HepG2 (cell line): Measurements from ENCODE around the gene HINFP. TPM values are rescaled to one million over a fixed set of nuclear protein-coding genes. Genes with fewer than 3 reads are reported as not detected.

Experiments
- HNF4A ChIP-seq: sonication (generic); formaldehyde crosslinking; IDR thresholded peaks from 2 replicates; pipeline ENCODE4 v1.4.0; 2020; ENCODE audit warnings: missing genetic modification reagents
- JARID2 ChIP-seq: sonication (generic); formaldehyde crosslinking; IDR thresholded peaks from 2 replicates; pipeline ENCODE4 v1.8.1; 2023; ENCODE audit warnings: missing genetic modification reagents, inconsistent platforms; ENCODE audit not compliant: insufficient replicate concordance
- KAT8 ChIP-seq: IDR thresholded peaks from 2 replicates; pipeline ENCODE4 v1.6.1; 2016; ENCODE audit warnings: missing genetic modification reagents, missing compliant biosample characterization
- MBD4 ChIP-seq: IDR thresholded peaks from 2 replicates; pipeline ENCODE4 v1.6.1; 2012; ENCODE audit warnings: low read length, inconsistent platforms, borderline replicate concordance
- MTA3 ChIP-seq: sonication (generic); formaldehyde crosslinking; IDR thresholded peaks from 2 replicates; pipeline ENCODE4 v1.4.0; 2020; ENCODE audit warnings: missing genetic modification reagents
- NR2F2 ChIP-seq: IDR thresholded peaks from 2 replicates; pipeline ENCODE4 v1.6.1; 2012; ENCODE audit warnings: low read depth, inconsistent platforms, borderline replicate concordance
- RNF2 ChIP-seq: fragments of 450-650 bp; conservative IDR thresholded peaks from 2 replicates; pipeline ENCODE4 v1.6.1; 2016; ENCODE audit warnings: low read depth
- RORA ChIP-seq: sonication (generic); formaldehyde crosslinking; IDR thresholded peaks from 2 replicates; pipeline ENCODE4 v1.5.0; 2020; ENCODE audit warnings: mild to moderate bottlenecking, missing genetic modification reagents, moderate library complexity
- SMAD3 ChIP-seq: sonication (generic); formaldehyde crosslinking; IDR thresholded peaks from 2 replicates; pipeline ENCODE4 v1.4.0; 2020; ENCODE audit warnings: missing genetic modification reagents
- SNRNP70 ChIP-seq: fragments of 200-400 bp; formaldehyde crosslinking; IDR thresholded peaks from 2 replicates; pipeline ENCODE4 v1.6.1; 2017; ENCODE audit warnings: mild to moderate bottlenecking, low read depth, low read length, moderate library complexity
- TBX3 ChIP-seq: fragments of 450-650 bp; IDR thresholded peaks from 2 replicates; pipeline ENCODE4 v1.6.1; 2017; ENCODE audit warnings: antibody characterized with exemption, mild to moderate bottlenecking, inconsistent platforms, borderline replicate concordance
- ZC3H13 ChIP-seq: sonication (generic); formaldehyde crosslinking; IDR thresholded peaks from 2 replicates; pipeline ENCODE4 v1.8.1; 2023; ENCODE audit warnings: mild to moderate bottlenecking, missing genetic modification reagents, moderate library complexity
- ZNF468 ChIP-seq: sonication (generic); formaldehyde crosslinking; IDR thresholded peaks from 2 replicates; pipeline ENCODE4 v1.8.0; 2022; ENCODE audit warnings: mild to moderate bottlenecking, moderate library complexity, missing genetic modification reagents
- ZSCAN25 ChIP-seq: sonication (generic); formaldehyde crosslinking; IDR thresholded peaks from 2 replicates; pipeline ENCODE4 v1.8.0; 2022; ENCODE audit warnings: mild to moderate bottlenecking, missing genetic modification reagents
- polyA plus RNA-seq, 8 experiments: library from polyadenylated mRNA; depleted of rRNA in 3 of 8; stranded (reverse) in 7 of 8; unstranded in 1 of 8; fragments of >200 nt; fragmentation: Illumina TruSeq in 4 of 8; extraction: Trizol in 4 of 8; gene quantifications; 2 replicates each; pipeline versions ENCODE4 v1.2.1 to v1.2.3, GENCODE V29; 2011 to 2016; ENCODE audit warnings: low read depth in 4 of 8, missing spikeins in 1 of 8, mixed read lengths in 1 of 8; ENCODE audit not compliant: insufficient read depth in 1 of 8
- total RNA-seq, 5 experiments: library from RNA; depleted of rRNA; stranded (reverse); fragments of >200 nt; fragmentation: Illumina TruSeq; extraction: Trizol; gene quantifications; 2 replicates each; pipeline ENCODE4 v1.2.3, GENCODE V29; 2016; ENCODE audit warnings: low read depth in 1 of 5
- TF ChIP-seq, protein P1 (sequence below): sonication (generic); formaldehyde crosslinking; IDR thresholded peaks from 2 replicates; pipeline ENCODE4 v1.9.0; 2021; ENCODE audit warnings: missing genetic modification reagents, borderline replicate concordance
- TF ChIP-seq, protein P2 (sequence below): sonication (generic); formaldehyde crosslinking; IDR thresholded peaks from 2 replicates; pipeline ENCODE4 v1.4.0; 2020; ENCODE audit warnings: missing genetic modification reagents, borderline replicate concordance
- TF ChIP-seq, protein P3 (sequence below): sonication (generic); formaldehyde crosslinking; IDR thresholded peaks from 2 replicates; pipeline ENCODE4 v1.5.1; 2020; ENCODE audit warnings: mild to moderate bottlenecking, moderate library complexity, missing genetic modification reagents
- TF ChIP-seq, protein P4 (sequence below): sonication (generic); formaldehyde crosslinking; IDR thresholded peaks from 2 replicates; pipeline ENCODE4 v1.4.0; 2020; ENCODE audit warnings: missing genetic modification reagents, borderline replicate concordance
- TF ChIP-seq, protein P5 (sequence below): sonication (generic); formaldehyde crosslinking; IDR thresholded peaks from 2 replicates; pipeline ENCODE4 v1.4.0; 2020; ENCODE audit warnings: mild to moderate bottlenecking, missing genetic modification reagents

HINFP gene
- total and polyA plus RNA-seq, 2 of the 13 experiments (the other 11 are each of a cell fraction or from before 2014, with no cell fraction given) = 15.1 to 21.4 TPM

DNA sequence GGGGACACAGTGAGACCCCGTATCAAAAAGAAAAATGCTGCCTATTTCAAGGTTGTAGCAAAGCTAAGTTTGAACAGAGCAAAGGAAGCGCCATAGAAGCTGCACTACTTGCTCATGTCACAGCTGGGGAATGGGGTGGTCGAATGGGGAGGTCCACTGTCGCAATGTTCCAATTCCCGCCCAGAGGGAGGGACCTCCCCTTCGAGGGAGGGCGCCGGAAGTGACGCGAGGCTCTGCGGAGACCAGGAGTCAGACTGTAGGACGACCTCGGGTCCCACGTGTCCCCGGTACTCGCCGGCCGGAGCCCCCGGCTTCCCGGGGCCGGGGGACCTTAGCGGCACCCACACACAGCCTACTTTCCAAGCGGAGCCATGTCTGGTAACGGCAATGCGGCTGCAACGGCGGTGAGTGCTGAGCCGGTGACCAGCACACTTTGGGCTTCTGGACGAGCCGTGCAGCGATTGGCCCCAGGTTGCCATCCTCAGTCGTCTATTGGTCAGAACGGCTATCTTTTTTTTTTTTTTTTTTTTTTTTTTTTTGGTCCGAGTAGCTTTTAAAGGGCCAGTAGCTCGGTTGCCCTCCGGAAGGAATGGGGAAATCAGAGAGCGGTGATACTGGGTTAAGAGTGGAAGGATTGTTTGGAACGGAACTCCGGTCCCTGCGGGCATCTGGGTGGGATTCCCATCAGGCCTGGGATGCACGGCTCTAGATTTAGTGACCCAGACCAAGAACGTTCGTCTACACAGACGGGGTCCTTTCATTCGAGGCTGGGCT lies 36.5 kb upstream of the HINFP start, which contains the start of gene HMBS (continued):
- peak; percentile 33; the same call in 1 of the 2 replicates for TF ChIP-seq NR2F2
- no peak for TF ChIP-seq MBD4
- no peak for TF ChIP-seq HNF4A (CRISPR knock-in tag)
- TF ChIP-seq, protein P1, sequence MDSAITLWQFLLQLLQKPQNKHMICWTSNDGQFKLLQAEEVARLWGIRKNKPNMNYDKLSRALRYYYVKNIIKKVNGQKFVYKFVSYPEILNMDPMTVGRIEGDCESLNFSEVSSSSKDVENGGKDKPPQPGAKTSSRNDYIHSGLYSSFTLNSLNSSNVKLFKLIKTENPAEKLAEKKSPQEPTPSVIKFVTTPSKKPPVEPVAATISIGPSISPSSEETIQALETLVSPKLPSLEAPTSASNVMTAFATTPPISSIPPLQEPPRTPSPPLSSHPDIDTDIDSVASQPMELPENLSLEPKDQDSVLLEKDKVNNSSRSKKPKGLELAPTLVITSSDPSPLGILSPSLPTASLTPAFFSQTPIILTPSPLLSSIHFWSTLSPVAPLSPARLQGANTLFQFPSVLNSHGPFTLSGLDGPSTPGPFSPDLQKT = no peak
- TF ChIP-seq SMAD3 = peak; percentile 54
- peak; percentile 83; the same call in 1 of the 2 replicates for TF ChIP-seq ZC3H13 (CRISPR knock-in tag)
- no peak for TF ChIP-seq TBX3
- TF ChIP-seq, protein P2, sequence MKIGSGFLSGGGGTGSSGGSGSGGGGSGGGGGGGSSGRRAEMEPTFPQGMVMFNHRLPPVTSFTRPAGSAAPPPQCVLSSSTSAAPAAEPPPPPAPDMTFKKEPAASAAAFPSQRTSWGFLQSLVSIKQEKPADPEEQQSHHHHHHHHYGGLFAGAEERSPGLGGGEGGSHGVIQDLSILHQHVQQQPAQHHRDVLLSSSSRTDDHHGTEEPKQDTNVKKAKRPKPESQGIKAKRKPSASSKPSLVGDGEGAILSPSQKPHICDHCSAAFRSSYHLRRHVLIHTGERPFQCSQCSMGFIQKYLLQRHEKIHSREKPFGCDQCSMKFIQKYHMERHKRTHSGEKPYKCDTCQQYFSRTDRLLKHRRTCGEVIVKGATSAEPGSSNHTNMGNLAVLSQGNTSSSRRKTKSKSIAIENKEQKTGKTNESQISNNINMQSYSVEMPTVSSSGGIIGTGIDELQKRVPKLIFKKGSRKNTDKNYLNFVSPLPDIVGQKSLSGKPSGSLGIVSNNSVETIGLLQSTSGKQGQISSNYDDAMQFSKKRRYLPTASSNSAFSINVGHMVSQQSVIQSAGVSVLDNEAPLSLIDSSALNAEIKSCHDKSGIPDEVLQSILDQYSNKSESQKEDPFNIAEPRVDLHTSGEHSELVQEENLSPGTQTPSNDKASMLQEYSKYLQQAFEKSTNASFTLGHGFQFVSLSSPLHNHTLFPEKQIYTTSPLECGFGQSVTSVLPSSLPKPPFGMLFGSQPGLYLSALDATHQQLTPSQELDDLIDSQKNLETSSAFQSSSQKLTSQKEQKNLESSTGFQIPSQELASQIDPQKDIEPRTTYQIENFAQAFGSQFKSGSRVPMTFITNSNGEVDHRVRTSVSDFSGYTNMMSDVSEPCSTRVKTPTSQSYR (CRISPR knock-in tag) = peak; percentile 38; the same call in 1 of the 2 replicates
- 0 out of 2 replicates have a peak, but pooled peaks have one; percentile 33 for TF ChIP-seq RNF2
- no peak for TF ChIP-seq ZSCAN25 (CRISPR knock-in tag)
- no peak for TF ChIP-seq JARID2 (CRISPR knock-in tag)
- TF ChIP-seq, protein P3, sequence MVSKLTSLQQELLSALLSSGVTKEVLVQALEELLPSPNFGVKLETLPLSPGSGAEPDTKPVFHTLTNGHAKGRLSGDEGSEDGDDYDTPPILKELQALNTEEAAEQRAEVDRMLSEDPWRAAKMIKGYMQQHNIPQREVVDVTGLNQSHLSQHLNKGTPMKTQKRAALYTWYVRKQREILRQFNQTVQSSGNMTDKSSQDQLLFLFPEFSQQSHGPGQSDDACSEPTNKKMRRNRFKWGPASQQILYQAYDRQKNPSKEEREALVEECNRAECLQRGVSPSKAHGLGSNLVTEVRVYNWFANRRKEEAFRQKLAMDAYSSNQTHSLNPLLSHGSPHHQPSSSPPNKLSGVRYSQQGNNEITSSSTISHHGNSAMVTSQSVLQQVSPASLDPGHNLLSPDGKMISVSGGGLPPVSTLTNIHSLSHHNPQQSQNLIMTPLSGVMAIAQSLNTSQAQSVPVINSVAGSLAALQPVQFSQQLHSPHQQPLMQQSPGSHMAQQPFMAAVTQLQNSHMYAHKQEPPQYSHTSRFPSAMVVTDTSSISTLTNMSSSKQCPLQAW (CRISPR knock-in tag) = peak; percentile 78
- TF ChIP-seq ZNF468 (CRISPR knock-in tag) = no peak
- TF ChIP-seq SNRNP70 = no peak
- TF ChIP-seq MTA3 (CRISPR knock-in tag) = no peak
- TF ChIP-seq, protein P4, sequence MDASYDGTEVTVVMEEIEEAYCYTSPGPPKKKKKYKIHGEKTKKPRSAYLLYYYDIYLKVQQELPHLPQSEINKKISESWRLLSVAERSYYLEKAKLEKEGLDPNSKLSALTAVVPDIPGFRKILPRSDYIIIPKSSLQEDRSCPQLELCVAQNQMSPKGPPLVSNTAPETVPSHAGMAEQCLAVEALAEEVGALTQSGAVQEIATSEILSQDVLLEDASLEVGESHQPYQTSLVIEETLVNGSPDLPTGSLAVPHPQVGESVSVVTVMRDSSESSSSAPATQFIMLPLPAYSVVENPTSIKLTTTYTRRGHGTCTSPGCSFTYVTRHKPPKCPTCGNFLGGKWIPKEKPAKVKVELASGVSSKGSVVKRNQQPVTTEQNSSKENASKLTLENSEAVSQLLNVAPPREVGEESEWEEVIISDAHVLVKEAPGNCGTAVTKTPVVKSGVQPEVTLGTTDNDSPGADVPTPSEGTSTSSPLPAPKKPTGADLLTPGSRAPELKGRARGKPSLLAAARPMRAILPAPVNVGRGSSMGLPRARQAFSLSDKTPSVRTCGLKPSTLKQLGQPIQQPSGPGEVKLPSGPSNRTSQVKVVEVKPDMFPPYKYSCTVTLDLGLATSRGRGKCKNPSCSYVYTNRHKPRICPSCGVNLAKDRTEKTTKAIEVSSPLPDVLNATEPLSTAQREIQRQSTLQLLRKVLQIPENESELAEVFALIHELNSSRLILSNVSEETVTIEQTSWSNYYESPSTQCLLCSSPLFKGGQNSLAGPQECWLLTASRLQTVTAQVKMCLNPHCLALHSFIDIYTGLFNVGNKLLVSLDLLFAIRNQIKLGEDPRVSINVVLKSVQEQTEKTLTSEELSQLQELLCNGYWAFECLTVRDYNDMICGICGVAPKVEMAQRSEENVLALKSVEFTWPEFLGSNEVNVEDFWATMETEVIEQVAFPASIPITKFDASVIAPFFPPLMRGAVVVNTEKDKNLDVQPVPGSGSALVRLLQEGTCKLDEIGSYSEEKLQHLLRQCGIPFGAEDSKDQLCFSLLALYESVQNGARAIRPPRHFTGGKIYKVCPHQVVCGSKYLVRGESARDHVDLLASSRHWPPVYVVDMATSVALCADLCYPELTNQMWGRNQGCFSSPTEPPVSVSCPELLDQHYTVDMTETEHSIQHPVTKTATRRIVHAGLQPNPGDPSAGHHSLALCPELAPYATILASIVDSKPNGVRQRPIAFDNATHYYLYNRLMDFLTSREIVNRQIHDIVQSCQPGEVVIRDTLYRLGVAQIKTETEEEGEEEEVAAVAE (CRISPR knock-in tag) = peak; percentile 83
- TF ChIP-seq KAT8 = peak; percentile 88
- TF ChIP-seq RORA (CRISPR knock-in tag) = no peak
- TF ChIP-seq, protein P5, sequence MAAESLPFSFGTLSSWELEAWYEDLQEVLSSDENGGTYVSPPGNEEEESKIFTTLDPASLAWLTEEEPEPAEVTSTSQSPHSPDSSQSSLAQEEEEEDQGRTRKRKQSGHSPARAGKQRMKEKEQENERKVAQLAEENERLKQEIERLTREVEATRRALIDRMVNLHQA = no peak
